GM18502 (cell line): ENCODE results near the gene BBLN.
"Not testable (repeated sequence)": the region's sequence is repeated elsewhere in the genome, so short reads cannot be mapped to it uniquely, and the experiment has no call there.

Experiments
- ATAC-seq: cut with Tn5 transposase; IDR thresholded peaks from one replicate; pipeline ENCODE4 v1.9.1; 2021; ENCODE audit warnings: mild to moderate bottlenecking; ENCODE audit not compliant: unreplicated experiment, poor library complexity

Gene BBLN

DNA sequence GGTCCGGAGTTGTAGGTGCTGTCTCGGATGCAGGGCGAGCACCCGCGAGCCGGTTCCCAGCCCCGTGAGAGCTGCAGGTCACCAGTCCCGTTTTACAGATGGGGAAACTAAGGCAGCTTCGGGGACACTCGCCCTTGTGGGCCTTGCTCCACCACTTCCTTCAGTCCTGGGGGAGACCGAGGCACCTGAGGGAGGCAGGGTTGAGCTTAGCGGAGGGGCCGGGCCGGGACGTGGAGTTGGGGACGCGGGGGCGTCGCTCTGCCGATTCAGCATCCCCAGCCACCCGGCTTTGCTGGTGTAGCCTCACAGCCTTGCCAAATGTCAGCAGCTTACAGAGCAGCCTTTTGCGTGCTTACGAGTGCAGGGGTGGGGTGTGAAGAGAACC, 530 bp downstream of the BBLN start:
- ATAC-seq: peak; percentile 13

- no peak for ATAC-seq
Measured at GRCh38 chr9:128161215-128161902, 1.3 kb downstream of the BBLN start.

GRCh38 chr9:128162215-128163026, 2.4 kb downstream of the BBLN start:
- ATAC-seq: no peak

GRCh38 chr9:128163027-128163515, 3.0 kb downstream of the BBLN start:
- no peak for ATAC-seq

DNA sequence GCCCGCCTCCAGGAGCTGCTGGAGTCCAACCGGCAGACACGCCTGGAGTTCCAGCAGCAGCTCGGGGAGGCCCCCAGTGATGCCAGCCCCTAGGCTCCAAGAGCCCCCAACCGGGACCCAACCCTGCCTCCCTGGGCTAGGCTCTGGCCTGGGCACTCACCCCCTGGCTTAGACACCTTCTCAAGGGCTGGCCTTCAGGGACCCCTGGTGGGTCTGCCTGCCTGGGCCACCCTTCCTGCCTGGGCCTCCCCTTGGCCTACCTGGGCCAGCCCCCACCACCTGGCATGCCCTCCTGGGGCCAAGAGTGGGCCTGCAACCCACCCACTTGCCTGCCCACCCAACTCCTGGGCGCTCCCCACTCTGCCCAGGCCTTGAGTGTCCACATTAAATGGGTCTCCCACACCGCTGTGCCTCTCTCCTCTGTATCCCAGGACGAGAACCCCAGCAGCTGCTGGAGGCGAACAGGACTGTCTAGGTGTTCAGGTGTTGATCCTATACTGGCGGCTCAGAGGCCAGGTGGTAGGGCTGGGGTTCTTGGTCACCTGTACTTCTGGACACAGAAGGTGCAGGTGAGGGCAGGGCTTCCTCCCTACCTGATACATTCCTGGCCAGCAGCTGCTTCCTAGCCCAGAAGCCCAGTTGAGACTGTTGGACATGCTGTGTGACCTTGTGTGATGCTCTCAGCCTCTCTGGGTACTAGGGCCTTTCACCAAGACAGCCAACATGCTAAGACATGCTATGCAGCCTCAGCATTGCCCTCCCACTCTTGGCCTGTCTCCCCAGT, 3.6 kb downstream of the BBLN start:
- ATAC-seq: no peak

- no peak for ATAC-seq
Measured at GRCh38 chr9:128164307-128164885, 4.3 kb downstream of the BBLN start.

- ATAC-seq: no peak
Measured at GRCh38 chr9:128166169-128166568, 6.1 kb downstream of the BBLN start.

DNA sequence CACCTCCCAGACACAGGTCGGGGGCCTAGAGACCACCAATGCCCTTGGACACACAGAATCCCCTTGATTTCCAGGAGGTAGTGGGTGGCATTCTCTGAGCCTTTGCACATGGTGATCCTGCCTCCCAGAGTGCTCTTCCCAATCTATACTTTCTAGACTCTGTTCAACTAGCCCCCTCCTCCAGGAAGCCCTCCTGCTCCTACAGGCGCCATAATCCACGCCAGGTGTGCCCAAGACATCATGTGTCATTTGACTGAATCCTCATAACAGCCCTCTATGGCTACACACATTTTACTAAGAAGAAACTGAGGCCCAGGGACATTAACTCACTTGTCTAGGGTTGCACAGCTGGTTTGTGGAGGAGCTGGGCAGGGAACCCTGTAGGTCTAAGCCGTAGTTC, 7.1 kb downstream of the BBLN start:
- ATAC-seq: no peak

- ATAC-seq: no peak
Measured at GRCh38 chr9:128168731-128169308, 8.8 kb downstream of the BBLN start.

- ATAC-seq: no peak
Measured at GRCh38 chr9:128169492-128169891, 9.4 kb downstream of the BBLN start.

DNA sequence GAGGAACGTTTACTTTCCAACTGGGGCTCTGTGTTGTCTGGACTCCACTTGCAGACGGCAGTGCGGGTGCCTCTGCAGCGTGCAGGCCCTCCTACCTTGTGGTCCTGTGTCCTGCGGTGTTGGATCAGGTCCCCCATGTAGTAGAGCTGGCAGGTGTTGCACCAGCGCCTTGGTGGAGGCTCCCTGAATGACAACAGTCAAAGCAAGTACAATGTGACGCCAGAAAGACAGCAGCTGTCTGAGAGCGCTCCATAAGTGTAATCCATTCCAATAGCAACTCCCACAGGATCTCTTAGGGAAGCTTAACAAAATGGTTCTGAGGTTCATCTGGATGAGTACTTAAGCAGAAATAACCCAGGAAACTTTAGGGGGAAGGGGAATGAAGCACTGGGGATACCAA, 9.9 kb downstream of the BBLN start:
- ATAC-seq: no peak

DNA sequence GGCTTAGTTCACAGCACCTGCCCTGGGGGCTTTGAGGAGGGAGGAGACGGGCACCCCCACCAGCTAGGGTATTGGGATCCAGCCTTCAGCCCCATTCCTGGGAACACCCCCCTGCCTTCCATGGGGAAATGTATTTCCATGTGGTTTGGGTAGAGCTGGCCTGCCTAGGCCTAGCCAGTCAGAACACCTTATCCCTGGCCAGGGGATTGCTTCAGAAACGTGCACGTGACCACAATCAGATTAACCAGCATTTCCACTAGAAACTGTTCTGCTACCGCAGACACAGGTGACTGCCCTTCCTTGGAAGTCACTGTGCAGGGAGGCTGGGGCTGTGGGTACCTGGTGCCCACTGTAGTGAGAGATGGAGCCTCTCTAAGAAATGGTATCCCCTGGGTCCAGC, 14.0 kb downstream of the BBLN start:
- no peak for ATAC-seq

GRCh38 chr9:128175102-128175563, 15.1 kb downstream of the BBLN start:
- ATAC-seq: no peak

DNA sequence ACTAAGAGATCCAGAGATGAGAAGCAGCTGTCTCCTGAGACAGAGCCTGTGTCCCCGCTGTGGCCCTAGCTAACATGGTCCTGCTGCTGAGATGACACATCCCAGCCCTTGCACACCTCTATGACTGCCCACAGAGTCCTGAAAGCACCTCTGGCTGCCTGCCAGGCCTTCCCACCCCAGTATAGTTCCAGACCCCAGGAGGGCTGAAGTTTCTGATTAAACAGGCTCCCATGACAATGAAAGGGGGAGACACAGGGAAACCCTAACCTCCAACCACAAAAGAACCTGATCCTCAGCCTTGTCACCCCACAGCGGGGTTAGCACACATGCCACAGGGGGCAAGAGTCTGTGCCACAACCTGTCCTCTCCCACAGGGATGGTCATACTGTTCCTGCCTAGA, 15.7 kb downstream of the BBLN start:
- ATAC-seq: no peak

- no peak for ATAC-seq
Measured at GRCh38 chr9:128178806-128179431, 18.9 kb downstream of the BBLN start.

DNA sequence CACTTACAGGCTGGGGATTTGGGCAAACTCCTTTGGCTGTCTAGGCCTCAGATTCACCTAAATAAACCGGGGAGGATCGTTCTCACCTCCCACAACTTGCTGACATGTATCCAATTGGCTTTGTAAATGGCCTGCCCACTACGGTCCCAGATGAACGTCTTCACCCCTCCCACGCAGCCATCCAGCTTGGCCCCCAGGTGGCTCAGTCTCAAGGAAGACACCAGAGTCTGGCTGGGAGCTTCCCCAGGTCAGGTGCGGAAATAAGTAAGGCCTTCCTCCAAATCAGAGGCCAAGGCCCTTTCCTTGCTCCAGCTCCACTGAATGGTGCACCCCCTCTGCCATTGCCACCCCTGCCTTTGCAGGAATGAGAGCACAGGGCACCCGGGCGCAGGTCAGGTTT, 19.9 kb downstream of the BBLN start:
- no peak for ATAC-seq

DNA sequence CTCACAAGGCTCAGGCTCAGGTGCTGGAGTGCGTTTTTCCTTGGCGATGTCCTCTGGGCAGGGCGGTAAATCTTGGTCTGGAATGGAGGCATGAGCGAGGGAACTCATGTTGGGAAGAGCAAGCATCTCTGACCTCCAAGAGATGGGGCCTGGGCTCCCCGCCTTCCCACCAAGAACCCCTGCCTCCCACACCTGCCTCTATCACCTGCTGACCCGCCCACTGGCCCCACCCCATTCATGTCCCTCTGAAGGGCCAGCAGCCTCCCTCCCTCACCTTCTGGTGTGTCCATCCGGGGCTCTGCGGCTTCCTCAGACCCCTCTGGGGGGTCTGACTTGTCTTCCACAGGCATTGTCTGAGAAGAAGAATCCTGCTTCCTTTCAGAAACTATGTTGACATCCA, 20.4 kb downstream of the BBLN start:
- ATAC-seq: no peak

DNA sequence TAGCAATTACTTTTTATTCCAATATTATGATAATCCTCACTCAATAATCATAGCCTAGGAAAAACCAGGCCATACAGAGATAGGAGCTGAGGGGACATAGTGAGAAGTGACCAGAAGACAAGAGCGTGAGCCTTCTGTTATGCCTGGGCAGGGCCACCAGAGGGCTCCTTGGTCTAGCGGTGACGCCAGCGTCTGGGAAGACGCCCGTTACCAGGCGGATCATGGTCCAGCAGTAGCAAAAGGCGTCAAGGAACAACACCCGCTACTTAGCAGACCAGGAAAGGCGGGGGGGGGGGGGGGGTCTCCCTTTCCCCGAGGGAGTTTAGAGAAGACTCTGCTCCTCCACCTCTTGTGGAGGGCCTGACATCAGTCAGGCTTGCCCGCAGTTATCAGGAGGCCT, 21.4 kb downstream of the BBLN start:
- not testable (repeated sequence) for ATAC-seq

DNA sequence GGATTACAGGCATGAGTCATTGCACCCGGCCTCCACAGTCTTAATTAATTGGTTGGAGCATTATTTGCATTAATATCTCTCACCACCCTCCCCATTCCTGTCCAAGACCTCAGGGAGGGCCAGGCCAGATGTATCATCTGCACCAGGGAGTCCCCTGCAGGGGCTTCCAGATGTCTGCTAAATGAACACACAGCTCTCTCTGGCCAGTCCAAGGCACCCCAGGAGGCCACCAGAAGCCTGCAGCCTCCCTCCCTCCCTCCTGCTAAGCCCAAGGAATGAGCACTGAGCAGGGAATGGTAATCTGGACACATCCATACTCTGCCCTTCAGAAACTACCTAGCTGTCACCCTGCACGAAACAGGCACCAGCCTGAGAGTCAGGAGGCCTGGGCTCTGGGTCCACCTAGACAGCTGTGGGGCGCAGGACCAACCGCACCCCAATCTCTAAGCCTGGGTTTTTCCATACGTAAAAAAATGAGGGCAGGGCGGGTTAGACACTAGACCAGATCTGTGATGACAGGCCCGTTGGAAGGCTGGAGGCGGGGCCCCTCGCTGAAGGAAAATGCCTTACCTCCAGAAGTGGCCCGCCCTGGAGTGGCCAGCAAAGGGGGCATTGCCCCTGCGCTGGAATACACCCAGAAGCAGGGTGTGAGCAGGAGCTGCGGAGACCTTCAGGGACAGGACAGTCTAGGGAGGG, 23.0 kb downstream of the BBLN start:
- no peak for ATAC-seq
